Mucosa of descending colon (tissue), 3 donors: ENCODE measurements around the gene OGFOD3. TPM values are rescaled to one million over a fixed set of nuclear protein-coding genes. Genes with fewer than 3 reads are reported as not detected.

Source experiments
- ATAC-seq: fragments of 200-7000 bp; cut with Tn5 transposase; one replicate; pipeline ENCODE4 v1.9.1; 2020; ENCODE audit warnings: mild to moderate bottlenecking, moderate library complexity
- DNase-seq, 3 donors: peaks; one replicate each; pipeline ENCODE4 v3.0.0-alpha.2; 2020
- H3K36me3 ChIP-seq: fragments of 200-600 bp; one replicate; pipeline ENCODE4 v1.8.0; 2021; ENCODE audit warnings: low read depth, mild to moderate bottlenecking
- H3K4me1 ChIP-seq: fragments of 200-600 bp; one replicate; pipeline ENCODE4 v1.8.0; 2021; ENCODE audit warnings: low read depth, mild to moderate bottlenecking
- H3K4me3 ChIP-seq: fragments of 200-600 bp; one replicate; pipeline ENCODE4 v1.8.0; 2021; ENCODE audit warnings: mild to moderate bottlenecking
- H3K9me3 ChIP-seq: fragments of 200-600 bp; one replicate; pipeline ENCODE4 v1.8.0; 2021; ENCODE audit warnings: mild to moderate bottlenecking
- CTCF ChIP-seq: fragments of 200-600 bp; IDR thresholded peaks from one replicate; pipeline ENCODE4 v1.8.0; 2022; ENCODE audit warnings: antibody characterized with exemption, mild to moderate bottlenecking
- intact Hi-C, 2 donors: fragments of 100-400 bp; cut with DNase I in 1 of 2; cut with micrococcal nuclease in 1 of 2; formaldehyde crosslinking; loops; one replicate each; pipeline versions ENCODE4 v1.11.0 to v1.11.1; 2022; cut with DNase I, micrococcal nuclease
- total RNA-seq, 3 donors: library from RNA; stranded (reverse); fragmentation: NEBNext Ultra II Directional in 2 of 3; extraction: Animal tissue kit (Norgen Biotek cat#: 25700) in 2 of 3; gene quantifications; one replicate each; pipeline versions ENCODE4 v1.2.1 to v1.2.4, GENCODE V29; 2021 to 2023
- donor health status: DM: no; HTN: no; CAD: no; lungs with moderate emphysema.
- donor health status: DM: no; HTN: no; CAD: no.
- donor health status: DM: no; HTN: yes; CAD: no.

Gene OGFOD3
- total RNA-seq, 3 donors from 2014 or later: 26.2 to 28.8 (median 26.2) TPM

GRCh38 chr17:82358465-82359350, 59.7 kb downstream of the OGFOD3 start, which contains the start of gene TEX19:
Gene TEX19 (plus strand): TSS chr17:82359247. CDS start chr17:82362151, 2,904 bp downstream.
- TF ChIP-seq CTCF: no peak
- H3K4me1 ChIP-seq: peaks cover 3% of the 10 kb centered on the region
- H3K9me3 ChIP-seq: no peaks in the 10 kb centered on the region
- H3K36me3 ChIP-seq: no peaks in the 10 kb centered on the region
- DNase-seq (no peak), ATAC-seq (no peak)
- intact Hi-C loops: loop anchor here in 1 of 2 donors (10.0 kb wide), 1 partner anchor 56 kb away; the partner anchor contains the start of genes HEXD and OGFOD3
- no peak within 1 kb of the TSS for H3K4me3 ChIP-seq

- peaks cover 3% of the 10 kb centered on the region for H3K4me1 ChIP-seq
- no peaks in the 10 kb centered on the region for H3K36me3 ChIP-seq
- TF ChIP-seq CTCF: no peak
- intact Hi-C loops: loop anchor here in 1 of 2 donors (10.0 kb wide), 1 partner anchor 57 kb away; the partner anchor contains the start of genes HEXD and OGFOD3
- ATAC-seq: no peak
- no peaks in the 10 kb centered on the region for H3K9me3 ChIP-seq
- no peak overlapping the region for H3K4me3 ChIP-seq
- peak in 1 of 3 donors; percentile 38 for DNase-seq
Observed at GRCh38 chr17:82357394-82357793, 61.0 kb downstream of the OGFOD3 start.

GRCh38 chr17:82356845-82357355, 61.5 kb downstream of the OGFOD3 start:
- H3K36me3 ChIP-seq: no peaks in the 10 kb centered on the region
- no peaks in the 10 kb centered on the region for H3K9me3 ChIP-seq
- peak; percentile 68 for ATAC-seq
- no peak for TF ChIP-seq CTCF
- no peak overlapping the region for H3K4me3 ChIP-seq
- intact Hi-C loops: loop anchor here in 1 of 2 donors (10.0 kb wide), 1 partner anchor 58 kb away; the partner anchor contains the start of genes HEXD and OGFOD3
- H3K4me1 ChIP-seq: peaks cover 3% of the 10 kb centered on the region
- DNase-seq: peak in 1 of 3 donors; percentile 58

GRCh38 chr17:82355770-82356427, 62.5 kb downstream of the OGFOD3 start:
- no peak for TF ChIP-seq CTCF
- H3K9me3 ChIP-seq: no peaks in the 10 kb centered on the region
- no peak overlapping the region for H3K4me3 ChIP-seq
- peaks cover 3% of the 10 kb centered on the region for H3K4me1 ChIP-seq
- intact Hi-C loops: loop anchor here in 1 of 2 donors (10.0 kb wide), 1 partner anchor 59 kb away; the partner anchor contains the start of genes HEXD and OGFOD3
- no peaks in the 10 kb centered on the region for H3K36me3 ChIP-seq
- DNase-seq: peak in 1 of 3 donors; percentile 48
- no peak for ATAC-seq

- H3K4me1 ChIP-seq: peaks cover 3% of the 10 kb centered on the region
- no peak for TF ChIP-seq CTCF
- no peaks in the 10 kb centered on the region for H3K36me3 ChIP-seq
- intact Hi-C loops: loop anchor here in 1 of 2 donors (10.0 kb wide), 1 partner anchor 60 kb away; the partner anchor contains the start of genes HEXD and OGFOD3
- no peak for ATAC-seq
- no peaks in the 10 kb centered on the region for H3K9me3 ChIP-seq
- no peak overlapping the region for H3K4me3 ChIP-seq
- DNase-seq: peak in 1 of 3 donors; percentile 28
Observed at GRCh38 chr17:82354804-82355308, 63.5 kb downstream of the OGFOD3 start.
